PFSK-1 (cell line): ENCODE results near the gene SLC16A4.

Source experiments
- POLR2AphosphoS5 ChIP-seq: IDR thresholded peaks from 2 replicates; pipeline ENCODE4 v1.6.1; 2012; ENCODE audit warnings: low read depth, mild to moderate bottlenecking, control low read depth, low read length, moderate library complexity
- REST ChIP-seq, 2 experiments: IDR thresholded peaks; 2 replicates each; pipeline versions ENCODE4 v1.6.1 to v1.8.0; 2011 to 2012; ENCODE audit warnings: low read depth in 2 of 2, low read length in 2 of 2, control low read depth in 1 of 2, inconsistent platforms in 1 of 2, mild to moderate bottlenecking in 1 of 2, moderate library complexity in 1 of 2; ENCODE audit not compliant: insufficient read depth in 1 of 2
- SIN3A ChIP-seq: IDR thresholded peaks from 2 replicates; pipeline ENCODE4 v1.6.1; 2012; ENCODE audit warnings: mild to moderate bottlenecking, low read length, moderate library complexity, borderline replicate concordance; ENCODE audit not compliant: insufficient read depth

GRCh38 chr1:110356379-110356778, 34.4 kb downstream of the SLC16A4 start:
- no peak for TF ChIP-seq REST (IDR thresholded peaks at IDR 0.05; ENCODE audit: insufficient read depth in 1 of 2, low read depth in 2 of 2, low read length in 2 of 2)
- no peak for TF ChIP-seq POLR2AphosphoS5
- TF ChIP-seq SIN3A = no peak
